Smooth muscle cell (in vitro differentiated cells): Measurements from ENCODE around the gene MYO1E. TPM values are rescaled to one million over a fixed set of nuclear protein-coding genes. Genes with fewer than 3 reads are reported as not detected.
"Not testable (repeated sequence)": the region's sequence is repeated elsewhere in the genome, so short reads cannot be mapped to it uniquely, and the experiment has no call there.

Experiments used
- DNase-seq: peaks from one replicate; lab custom pipeline; 2025; ENCODE audit not compliant: unreplicated experiment; lab: John Stamatoyannopoulos, UW
- H2AFZ ChIP-seq: fragments of 200-600 bp; sonication (generic); 2 replicates; pipeline ENCODE4 v1.6.0; 2016; ENCODE audit warnings: antibody characterized with exemption, low read depth, mild to moderate bottlenecking
- H3F3A ChIP-seq: fragments of 200-600 bp; sonication (generic); 2 replicates; pipeline ENCODE4 v1.6.0; 2017; ENCODE audit warnings: antibody characterized with exemption, low read depth
- H3K27ac ChIP-seq: fragments of 200-600 bp; sonication (generic); 2 replicates; pipeline ENCODE4 v1.5.1; 2016; ENCODE audit warnings: low read depth, mild to moderate bottlenecking
- H3K27me3 ChIP-seq: fragments of 200-600 bp; sonication (generic); 2 replicates; pipeline ENCODE4 v1.6.1; 2016; ENCODE audit warnings: low read depth, mild to moderate bottlenecking
- H3K36me3 ChIP-seq: fragments of 200-600 bp; sonication (generic); 2 replicates; pipeline ENCODE4 v1.5.1; 2016; ENCODE audit warnings: low read depth
- H3K4me1 ChIP-seq: fragments of 200-600 bp; sonication (generic); 2 replicates; pipeline ENCODE4 v1.5.1; 2016; ENCODE audit warnings: low read depth
- H3K4me2 ChIP-seq: fragments of 200-600 bp; sonication (generic); 2 replicates; pipeline ENCODE4 v1.6.0; 2016; ENCODE audit warnings: mild to moderate bottlenecking
- H3K4me3 ChIP-seq: fragments of 200-600 bp; sonication (generic); 2 replicates; pipeline ENCODE4 v1.5.1; 2016; ENCODE audit warnings: mild to moderate bottlenecking
- H3K79me2 ChIP-seq: fragments of 200-600 bp; sonication (generic); 2 replicates; pipeline ENCODE4 v1.6.0; 2016; ENCODE audit warnings: low read depth, mild to moderate bottlenecking
- H3K9ac ChIP-seq: fragments of 200-600 bp; sonication (generic); 2 replicates; pipeline ENCODE4 v1.6.0; 2016; ENCODE audit warnings: low read depth
- H3K9me3 ChIP-seq: fragments of 200-600 bp; sonication (generic); replicated peaks from 2 replicates; pipeline ENCODE4 v1.5.1; 2016; ENCODE audit warnings: low read depth
- H4K20me1 ChIP-seq: fragments of 200-600 bp; sonication (generic); 2 replicates; pipeline ENCODE4 v1.6.0; 2016; ENCODE audit warnings: low read depth
- CTCF ChIP-seq: fragments of 200-600 bp; sonication (generic); IDR thresholded peaks from 2 replicates; pipeline ENCODE4 v1.5.1; 2017; ENCODE audit warnings: borderline replicate concordance, mild to moderate bottlenecking, antibody characterized with exemption; ENCODE audit not compliant: insufficient read depth, poor library complexity, severe bottlenecking
- WGBS: methylation state at CpG from one replicate; pipeline ENCODE4 v1.1.7; 2016; ENCODE audit warnings: low lambda C conversion rate; 5-methylcytosine and 5-hydroxymethylcytosine counted together
- polyA plus RNA-seq: library from polyadenylated mRNA; unstranded; fragments of >200 nt; fragmentation: Nextera tagmentation; extraction: Ambion mirVana; gene quantifications from 2 replicates; pipeline ENCODE4 v1.2.1, GENCODE V29; 2016
- total RNA-seq: library from RNA; depleted of rRNA; stranded (reverse); fragments of >200 nt; gene quantifications from 2 replicates; pipeline ENCODE4 v1.2.3, GENCODE V29; 2014

The MYO1E gene
- total and polyA plus RNA-seq, 2 experiments from 2014 or later = 50.0 to 54.5 TPM

- WGBS = 76% methylated on average over 5 of the region's 5 CpGs
- H3K27ac ChIP-seq = no peak overlapping the region
- H3K36me3 ChIP-seq = no peaks in the 10 kb centered on the region
- no peaks in the 10 kb centered on the region for H3F3A ChIP-seq
- no peak overlapping the region for H3K9ac ChIP-seq
- DNase-seq = no peak
- H2AFZ ChIP-seq = no peak overlapping the region
- H3K79me2 ChIP-seq = no peaks in the 10 kb centered on the region
- H3K4me2 ChIP-seq = no peak overlapping the region
- no peak overlapping the region for H3K4me3 ChIP-seq
- H3K9me3 ChIP-seq = no peaks in the 10 kb centered on the region
- no peaks in the 10 kb centered on the region for H3K4me1 ChIP-seq
- no peaks in the 10 kb centered on the region for H4K20me1 ChIP-seq
- no peaks in the 10 kb centered on the region for H3K27me3 ChIP-seq
- no peak for TF ChIP-seq CTCF
These were observed 19.6 kb upstream of the MYO1E start for GRCh38 chr15:59392299-59392698.

- Histone ChIP-seq H3K79me2 (no peaks in the 10 kb centered on the region), H4K20me1 (no peaks in the 10 kb centered on the region), H3K9ac (no peak overlapping the region), H3K4me3 (no peak overlapping the region), H3K36me3 (no peaks in the 10 kb centered on the region), H3K27me3 (no peaks in the 10 kb centered on the region), H3K4me2 (no peak overlapping the region), H3K27ac (no peak overlapping the region), H3K9me3 (no peaks in the 10 kb centered on the region), H2AFZ (no peak overlapping the region), H3K4me1 (no peaks in the 10 kb centered on the region), H3F3A (no peaks in the 10 kb centered on the region)
- WGBS = 91% methylated on average over 3 of the region's 3 CpGs
- no peak for TF ChIP-seq CTCF
- no peak for DNase-seq
These were observed 16.0 kb upstream of the MYO1E start for GRCh38 chr15:59388670-59389069.

- WGBS = 90% methylated on average over 13 of the region's 13 CpGs
These were observed 14.7 kb upstream of the MYO1E start for GRCh38 chr15:59387196-59387878.

GRCh38 chr15:59385171-59385570, 12.5 kb upstream of the MYO1E start:
- no peaks in the 10 kb centered on the region for H3F3A ChIP-seq
- H3K4me1 ChIP-seq = no peaks in the 10 kb centered on the region
- no peaks in the 10 kb centered on the region for H3K79me2 ChIP-seq
- no peaks in the 10 kb centered on the region for H3K9me3 ChIP-seq
- no peak overlapping the region for H3K27ac ChIP-seq
- H2AFZ ChIP-seq = no peak overlapping the region
- 72% methylated on average over 4 of the region's 4 CpGs for WGBS
- no peaks in the 10 kb centered on the region for H4K20me1 ChIP-seq
- H3K9ac ChIP-seq = no peak overlapping the region
- DNase-seq = no peak
- H3K4me2 ChIP-seq = no peak overlapping the region
- H3K27me3 ChIP-seq = no peaks in the 10 kb centered on the region
- TF ChIP-seq CTCF = no peak
- no peaks in the 10 kb centered on the region for H3K36me3 ChIP-seq
- H3K4me3 ChIP-seq = no peak overlapping the region

More at GRCh38 chr15:59387196-59387878, 14.7 kb upstream of the MYO1E start:
- H3K27ac ChIP-seq, H3K27me3 ChIP-seq, H3F3A ChIP-seq, H3K4me2 ChIP-seq, H3K79me2 ChIP-seq, H3K4me1 ChIP-seq, H4K20me1 ChIP-seq, H2AFZ ChIP-seq, H3K9me3 ChIP-seq, H3K36me3 ChIP-seq, H3K4me3 ChIP-seq, DNase-seq, H3K9ac ChIP-seq: not testable (repeated sequence)
